A549 (cell line): ENCODE measurements around the gene HES1. TPM values are rescaled to one million over a fixed set of nuclear protein-coding genes. Genes with fewer than 3 reads are reported as not detected.

Experiments
- ATAC-seq, 2 experiments: fragments of 200-7000 bp in 1 of 2; fragments of >200 bp in 1 of 2; cut with Nextera tagmentation in 1 of 2; cut with Tn5 transposase in 1 of 2; 3 replicates each; pipeline versions ENCODE4 v1.8.0 to v1.9.1; 2018 to 2020; ENCODE audit warnings: mild to moderate bottlenecking in 1 of 2, moderate library complexity in 1 of 2
- CTCF ChIA-PET: fragments of 300-600 bp; sonication (Branson Sonifier 250); formaldehyde crosslinking; extraction: SDS; loops from one replicate; lab custom pipeline; 2021; ENCODE audit warnings: antibody characterized with exemption, inconsistent platforms; lab: Yijun Ruan, JAX
- POLR2A ChIA-PET: fragments of 350-600 bp; formaldehyde crosslinking; extraction: SDS; loops from one replicate; lab custom pipeline; 2021; ENCODE audit warnings: antibody characterized with exemption, inconsistent platforms; lab: Yijun Ruan, JAX
- DNase-seq, 2 experiments: peaks; one replicate each; pipeline versions ENCODE4 v3.0.0 to v3.0.0-alpha.2; 2011 to 2016; ENCODE audit warnings: low read depth in 1 of 2, low spot score in 1 of 2
- FAIRE-seq: peaks from 2 replicates; lab custom pipeline; 2011; peaks lifted over from hg19 to GRCh38; lab: Jason Lieb, UNC
- H3K27ac ChIP-seq, 2 experiments: fragments of >200 bp; sonication (Bioruptor Twin); formaldehyde crosslinking; 3 replicates each; pipeline ENCODE4 v1.5.1; 2016 to 2017
- H3K4me1 ChIP-seq: fragments of >200 bp; sonication (Bioruptor Twin); formaldehyde crosslinking; 3 replicates; pipeline ENCODE4 v1.6.1; 2016
- H3K4me2 ChIP-seq: fragments of >200 bp; sonication (Bioruptor Twin); formaldehyde crosslinking; 3 replicates; pipeline ENCODE4 v1.6.1; 2016
- H3K4me3 ChIP-seq: fragments of >200 bp; sonication (Bioruptor Twin); formaldehyde crosslinking; 3 replicates; pipeline ENCODE4 v1.5.1; 2016
- H3K9me3 ChIP-seq: fragments of >200 bp; sonication (Bioruptor Twin); formaldehyde crosslinking; 3 replicates; pipeline ENCODE4 v1.6.1; 2016
- ATOH8 ChIP-seq: fragments of 250-450 bp; sonication (Bioruptor Pico); IDR thresholded peaks from 2 replicates; pipeline ENCODE4 v1.5.0; 2020; ENCODE audit warnings: low read depth, mild to moderate bottlenecking, moderate library complexity
- BHLHE40 ChIP-seq: IDR thresholded peaks from 2 replicates; pipeline ENCODE4 v1.6.1; 2012; ENCODE audit warnings: low read depth, low read length, inconsistent platforms
- CEBPB ChIP-seq, 2 experiments: fragments of >200 bp in 1 of 2; sonication (Bioruptor Twin) in 1 of 2; formaldehyde crosslinking in 1 of 2; IDR thresholded peaks; 2 replicates each; pipeline ENCODE4 v1.6.1; 2012 to 2016
- CHD4 ChIP-seq: fragments of 200-600 bp; sonication (generic); IDR thresholded peaks from 2 replicates; pipeline ENCODE4 v1.6.1; 2016; ENCODE audit warnings: antibody characterized with exemption, mild to moderate bottlenecking, borderline replicate concordance
- EHF ChIP-seq: fragments of 250-450 bp; sonication (Bioruptor Pico); IDR thresholded peaks from 2 replicates; pipeline ENCODE4 v1.5.0; 2020; ENCODE audit warnings: mild to moderate bottlenecking
- ELK1 ChIP-seq: fragments of 150-350 bp; IDR thresholded peaks from 2 replicates; pipeline ENCODE4 v1.6.1; 2014; ENCODE audit warnings: low read depth, mild to moderate bottlenecking, low read length
- EP300 ChIP-seq, 2 experiments: fragments of >200 bp; sonication (Bioruptor Twin); formaldehyde crosslinking; IDR thresholded peaks; 2 replicates in 1 of 2; 3 replicates in 1 of 2; pipeline ENCODE4 v1.6.1; 2016 to 2017
- ESRRA ChIP-seq: fragments of 150-350 bp; IDR thresholded peaks from 2 replicates; pipeline ENCODE4 v1.6.1; 2014; ENCODE audit warnings: mild to moderate bottlenecking, low read length, borderline replicate concordance
- FOSL2 ChIP-seq, 2 experiments: fragments of 450-650 bp in 1 of 2; fragments of >200 bp in 1 of 2; sonication (Bioruptor Twin) in 1 of 2; formaldehyde crosslinking; IDR thresholded peaks; 2 replicates each; pipeline versions ENCODE4 v1.5.0 to v1.6.1; 2016 to 2020; ENCODE audit warnings: mild to moderate bottlenecking in 1 of 2, moderate library complexity in 1 of 2
- HDAC2 ChIP-seq: fragments of 200-600 bp; sonication (generic); IDR thresholded peaks from 2 replicates; pipeline ENCODE4 v1.6.1; 2016
- HMGXB4 ChIP-seq: fragments of 250-450 bp; sonication (Bioruptor Pico); IDR thresholded peaks from 2 replicates; pipeline ENCODE4 v1.5.0; 2021; ENCODE audit warnings: mild to moderate bottlenecking, moderate library complexity, borderline replicate concordance
- HOXA7 ChIP-seq: fragments of 250-450 bp; sonication (Bioruptor Pico); IDR thresholded peaks from 2 replicates; pipeline ENCODE4 v1.5.0; 2020; ENCODE audit warnings: mild to moderate bottlenecking, moderate library complexity
- HOXB13 ChIP-seq: fragments of 250-450 bp; sonication (Bioruptor Pico); IDR thresholded peaks from 2 replicates; pipeline ENCODE4 v1.5.0; 2020; ENCODE audit warnings: low read depth, mild to moderate bottlenecking, moderate library complexity
- HOXB5 ChIP-seq: fragments of 250-450 bp; sonication (Bioruptor Pico); IDR thresholded peaks from 2 replicates; pipeline ENCODE4 v1.5.0; 2020; ENCODE audit warnings: mild to moderate bottlenecking, moderate library complexity
- JUNB ChIP-seq: fragments of >200 bp; sonication (Bioruptor Twin); formaldehyde crosslinking; IDR thresholded peaks from 2 replicates; pipeline ENCODE4 v1.6.1; 2016
- KDM1A ChIP-seq: fragments of 200-600 bp; sonication (generic); IDR thresholded peaks from 2 replicates; pipeline ENCODE4 v1.6.1; 2016; ENCODE audit warnings: low read depth, mild to moderate bottlenecking
- KDM5A ChIP-seq: fragments of 200-600 bp; sonication (generic); IDR thresholded peaks from 2 replicates; pipeline ENCODE4 v1.6.1; 2016; ENCODE audit warnings: antibody characterized with exemption, mild to moderate bottlenecking
- MAX ChIP-seq: IDR thresholded peaks from 2 replicates; pipeline ENCODE4 v1.6.1; 2012
- MYC ChIP-seq: IDR thresholded peaks from 2 replicates; pipeline ENCODE4 v1.6.1; 2012; ENCODE audit warnings: mild to moderate bottlenecking, inconsistent platforms, low read length, improper control_type of control experiment, borderline replicate concordance
- NPAS2 ChIP-seq: fragments of 250-450 bp; sonication (Bioruptor Pico); IDR thresholded peaks from 2 replicates; pipeline ENCODE4 v1.8.0; 2022; ENCODE audit warnings: mild to moderate bottlenecking, moderate library complexity, borderline replicate concordance
- PBX3 ChIP-seq: IDR thresholded peaks from 2 replicates; pipeline ENCODE4 v1.6.1; 2012
- POLR2A ChIP-seq: IDR thresholded peaks from 2 replicates; pipeline ENCODE4 v1.6.1; 2012; ENCODE audit warnings: mild to moderate bottlenecking, low read length
- POLR2AphosphoS2 ChIP-seq: conservative IDR thresholded peaks from 2 replicates; pipeline ENCODE4 v1.6.1; 2012; ENCODE audit warnings: low read length, improper control_type of control experiment, inconsistent platforms
- RAD21 ChIP-seq, 2 experiments: fragments of >200 bp in 1 of 2; sonication (Bioruptor Twin) in 1 of 2; formaldehyde crosslinking in 1 of 2; IDR thresholded peaks in 1 of 2; conservative IDR thresholded peaks in 1 of 2; 2 replicates in 1 of 2; 3 replicates in 1 of 2; pipeline ENCODE4 v1.6.1; 2012 to 2018; ENCODE audit warnings: inconsistent platforms in 1 of 2
- RARB ChIP-seq: fragments of 250-450 bp; sonication (Bioruptor Pico); IDR thresholded peaks from 2 replicates; pipeline ENCODE4 v1.8.0; 2021; ENCODE audit warnings: mild to moderate bottlenecking, moderate library complexity
- RNF2 ChIP-seq: fragments of 200-600 bp; sonication (generic); IDR thresholded peaks from 2 replicates; pipeline ENCODE4 v1.6.1; 2016; ENCODE audit warnings: low read depth, mild to moderate bottlenecking, antibody characterized with exemption, moderate library complexity, borderline replicate concordance
- USF2 ChIP-seq: fragments of 450-650 bp; IDR thresholded peaks from 2 replicates; pipeline ENCODE4 v1.6.1; 2014; ENCODE audit warnings: antibody characterized with exemption
- ZC3H11A ChIP-seq: fragments of 450-650 bp; IDR thresholded peaks from 2 replicates; pipeline ENCODE4 v1.6.1; 2014; ENCODE audit warnings: antibody characterized with exemption, mild to moderate bottlenecking
- ZFP36 ChIP-seq: fragments of 450-650 bp; IDR thresholded peaks from 2 replicates; pipeline ENCODE4 v1.6.1; 2014; ENCODE audit warnings: borderline replicate concordance; ENCODE audit not compliant: partially characterized antibody
- ZNF302 ChIP-seq: fragments of 250-450 bp; sonication (Bioruptor Pico); IDR thresholded peaks from 2 replicates; pipeline ENCODE4 v1.9.0; 2021; ENCODE audit warnings: inconsistent platforms, mild to moderate bottlenecking, moderate library complexity
- ZSCAN20 ChIP-seq: fragments of 250-450 bp; sonication (Bioruptor Pico); IDR thresholded peaks from 2 replicates; pipeline ENCODE4 v1.8.0; 2022; ENCODE audit warnings: mild to moderate bottlenecking, moderate library complexity
- WGBS: methylation state at CpG from one replicate; pipeline ENCODE4 v1.1.6; 2017; ENCODE audit errors: missing lambda C conversion rate; 5-methylcytosine and 5-hydroxymethylcytosine counted together
- polyA plus RNA-seq, 4 experiments: library from polyadenylated mRNA; depleted of rRNA in 3 of 4; stranded (reverse); fragments of >200 nt; fragmentation: RNase III in 1 of 4; extraction: RNeasy Plus Mini Kit Qiagen cat#74134 plus additional on column Dnase treatment in 1 of 4; gene quantifications; 2 replicates in 3 of 4; 3 replicates in 1 of 4; pipeline ENCODE4 v1.2.3, GENCODE V29; 2011 to 2017

HES1 gene
- polyA plus RNA-seq, 2 of the 4 experiments (the other 2 are of a cell fraction), result 8.3 to 66.6 TPM

- ATAC-seq (no peak), FAIRE-seq (no peak), DNase-seq (no peak)
- H3K27ac ChIP-seq, result no peak overlapping the region
- no peaks in the 10 kb centered on the region for H3K9me3 ChIP-seq
- 72% methylated on average over 4 of the region's 4 CpGs for WGBS
- no peak overlapping the region for H3K4me3 ChIP-seq
- CTCF ChIA-PET, result interaction anchor here (1.7 to 1.9 kb wide), 2 partner anchors 8 to 131 kb away, joined by 4 to 6 read pairs; no protein-coding TSS in a partner anchor
- no peaks in the 10 kb centered on the region for H3K4me1 ChIP-seq
- POLR2A ChIA-PET, result no interaction called here
- no peak for TF ChIP-seq EP300 (IDR thresholded peaks at IDR 0.05)
- no peak for TF ChIP-seq HOXB5 (CRISPR knock-in tag)
- no peak for TF ChIP-seq ATOH8 (CRISPR knock-in tag)
- no peak for TF ChIP-seq ZC3H11A
- no peak for TF ChIP-seq POLR2AphosphoS2
- TF ChIP-seq MAX, result no peak
- no peak for TF ChIP-seq KDM1A
- TF ChIP-seq POLR2A, result no peak
- no peak for TF ChIP-seq FOSL2 (IDR thresholded peaks at IDR 0.05)
- TF ChIP-seq FOSL2 (CRISPR knock-in tag; IDR thresholded peaks at IDR 0.05), result no peak
- TF ChIP-seq JUNB, result no peak
- TF ChIP-seq EHF (CRISPR knock-in tag), result no peak
- no peak for TF ChIP-seq RNF2
- no peak for TF ChIP-seq PBX3
- TF ChIP-seq BHLHE40, result no peak
- no peak for TF ChIP-seq HOXA7 (CRISPR knock-in tag)
- TF ChIP-seq ZFP36, result no peak
- no peak for TF ChIP-seq USF2
- no peak for TF ChIP-seq CHD4
- H3K4me2 ChIP-seq, result no peak overlapping the region
Observed at GRCh38 chr3:194184265-194184751, 48.4 kb downstream of the HES1 start.

GRCh38 chr3:194184801-194185200 is 48.9 kb downstream of the HES1 start:
- TF ChIP-seq ZNF302 (CRISPR knock-in tag) (no peak), CEBPB (IDR thresholded peaks at IDR 0.05) (no peak), ZFP36 (no peak), HDAC2 (no peak), RARB (no peak), NPAS2 (CRISPR knock-in tag) (no peak), BHLHE40 (no peak), EP300 (IDR thresholded peaks at IDR 0.05) (no peak), ELK1 (no peak), KDM5A (no peak), RAD21 (conservative IDR thresholded peaks at IDR 0.05 in 1 of 2, IDR thresholded peaks at IDR 0.05 in 1 of 2) (no peak), HMGXB4 (CRISPR knock-in tag) (no peak), ZSCAN20 (CRISPR knock-in tag) (no peak), ESRRA (no peak), HOXB13 (no peak), MYC (no peak)
- ChIA-PET POLR2A (no interaction called here), CTCF (interaction anchor here (1.7 to 1.9 kb wide), 2 partner anchors 8 to 131 kb away, joined by 4 to 6 read pairs; no protein-coding TSS in a partner anchor)
- H3K27ac ChIP-seq, result no peak overlapping the region
- no peak for FAIRE-seq
- H3K4me1 ChIP-seq, result no peaks in the 10 kb centered on the region
- no peak for ATAC-seq
- H3K9me3 ChIP-seq, result no peaks in the 10 kb centered on the region
- no peak overlapping the region for H3K4me2 ChIP-seq
- no peak overlapping the region for H3K4me3 ChIP-seq
- DNase-seq, result no peak
- WGBS, result 83% methylated on average over 1 of the region's 1 CpG
